ENCODE data around the gene KLF9.

DNA sequence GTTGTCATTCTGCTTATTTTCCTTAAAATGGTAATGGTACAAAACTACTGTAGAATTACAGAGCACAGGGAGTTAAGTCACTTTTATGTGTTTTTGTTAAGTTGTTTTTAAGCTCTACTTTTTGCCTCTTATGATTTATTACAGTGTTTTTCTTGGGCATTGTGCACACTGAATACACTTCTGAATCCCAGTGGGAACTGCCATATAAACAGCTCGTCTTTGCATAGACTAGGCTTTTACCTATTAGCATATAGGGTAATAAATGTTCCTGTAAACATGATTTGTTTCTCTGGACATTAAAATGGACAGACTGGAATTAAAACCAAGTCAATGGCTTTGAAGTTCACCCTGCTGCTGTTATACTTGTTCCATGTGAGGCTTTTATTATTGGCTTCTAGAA is 12.2 kb downstream of the KLF9 start:
- TF ChIP-seq, protein P1, sequence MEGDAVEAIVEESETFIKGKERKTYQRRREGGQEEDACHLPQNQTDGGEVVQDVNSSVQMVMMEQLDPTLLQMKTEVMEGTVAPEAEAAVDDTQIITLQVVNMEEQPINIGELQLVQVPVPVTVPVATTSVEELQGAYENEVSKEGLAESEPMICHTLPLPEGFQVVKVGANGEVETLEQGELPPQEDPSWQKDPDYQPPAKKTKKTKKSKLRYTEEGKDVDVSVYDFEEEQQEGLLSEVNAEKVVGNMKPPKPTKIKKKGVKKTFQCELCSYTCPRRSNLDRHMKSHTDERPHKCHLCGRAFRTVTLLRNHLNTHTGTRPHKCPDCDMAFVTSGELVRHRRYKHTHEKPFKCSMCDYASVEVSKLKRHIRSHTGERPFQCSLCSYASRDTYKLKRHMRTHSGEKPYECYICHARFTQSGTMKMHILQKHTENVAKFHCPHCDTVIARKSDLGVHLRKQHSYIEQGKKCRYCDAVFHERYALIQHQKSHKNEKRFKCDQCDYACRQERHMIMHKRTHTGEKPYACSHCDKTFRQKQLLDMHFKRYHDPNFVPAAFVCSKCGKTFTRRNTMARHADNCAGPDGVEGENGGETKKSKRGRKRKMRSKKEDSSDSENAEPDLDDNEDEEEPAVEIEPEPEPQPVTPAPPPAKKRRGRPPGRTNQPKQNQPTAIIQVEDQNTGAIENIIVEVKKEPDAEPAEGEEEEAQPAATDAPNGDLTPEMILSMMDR (IDR thresholded peaks at IDR 0.05; ENCODE audit: insufficient read depth, low read length, poor library complexity, severe bottlenecking): no peak
- no peak for TF ChIP-seq EZH2phosphoT487 (conservative IDR thresholded peaks at IDR 0.05; ENCODE audit: low read length)

All from SU-DHL-6 (cell line).